GM19240 (cell line): ENCODE results near the gene GNB1L.

Experiments
- DNase-seq: peaks from one replicate; pipeline ENCODE4 v3.0.0; 2011; ENCODE audit warnings: low spot score; ENCODE audit not compliant: insufficient read length

GNB1L gene

DNA sequence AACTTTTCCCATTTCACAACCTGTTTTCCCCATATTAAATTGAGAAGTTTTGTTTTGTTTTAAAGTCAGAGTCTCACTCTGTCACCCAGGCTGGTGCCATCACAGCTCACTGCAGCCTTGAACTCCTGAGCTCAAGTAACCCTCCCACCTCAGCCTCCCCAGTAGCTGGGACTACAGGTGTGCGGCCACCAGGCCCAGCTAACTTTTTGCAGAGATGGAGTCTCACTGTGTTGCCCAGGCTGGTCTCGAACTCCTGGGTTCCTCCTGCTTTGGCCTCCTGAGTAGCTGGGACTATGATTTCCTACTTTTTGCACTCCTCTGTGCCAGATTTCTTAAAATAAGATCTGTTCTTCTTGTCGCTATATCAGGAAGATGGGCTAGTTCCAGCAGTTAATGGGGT, 44.9 kb downstream of the GNB1L start:
- no peak for DNase-seq

DNA sequence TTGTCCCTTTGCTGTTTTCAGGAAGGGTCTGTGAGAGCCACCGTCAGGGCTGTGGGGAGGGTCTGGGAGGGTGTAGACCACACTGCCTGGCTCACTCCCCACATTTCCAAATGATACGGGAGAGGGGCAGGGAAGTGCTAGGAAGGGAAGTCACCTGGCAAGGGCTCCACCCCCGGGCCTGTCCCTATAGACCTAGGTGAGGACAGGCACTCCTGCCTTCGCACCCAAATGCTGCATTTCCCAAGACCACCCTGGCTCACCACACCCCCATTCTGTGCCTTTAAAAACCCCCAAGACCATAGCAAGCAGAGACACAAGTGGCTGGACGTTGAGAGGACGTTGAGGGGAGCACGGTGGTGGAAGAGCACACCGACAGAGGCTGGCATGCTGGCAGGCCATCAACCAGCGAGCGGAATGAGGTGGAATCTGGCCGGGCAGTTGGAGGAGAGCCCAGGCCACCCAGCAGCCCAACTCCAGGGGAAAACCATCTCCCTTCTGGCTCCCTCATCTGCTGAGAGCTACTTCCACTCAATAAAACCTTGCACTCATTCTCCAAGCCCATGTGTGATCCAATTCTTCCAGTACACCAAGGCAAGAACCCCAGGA, 45.7 kb downstream of the GNB1L start:
- DNase-seq = no peak

DNA sequence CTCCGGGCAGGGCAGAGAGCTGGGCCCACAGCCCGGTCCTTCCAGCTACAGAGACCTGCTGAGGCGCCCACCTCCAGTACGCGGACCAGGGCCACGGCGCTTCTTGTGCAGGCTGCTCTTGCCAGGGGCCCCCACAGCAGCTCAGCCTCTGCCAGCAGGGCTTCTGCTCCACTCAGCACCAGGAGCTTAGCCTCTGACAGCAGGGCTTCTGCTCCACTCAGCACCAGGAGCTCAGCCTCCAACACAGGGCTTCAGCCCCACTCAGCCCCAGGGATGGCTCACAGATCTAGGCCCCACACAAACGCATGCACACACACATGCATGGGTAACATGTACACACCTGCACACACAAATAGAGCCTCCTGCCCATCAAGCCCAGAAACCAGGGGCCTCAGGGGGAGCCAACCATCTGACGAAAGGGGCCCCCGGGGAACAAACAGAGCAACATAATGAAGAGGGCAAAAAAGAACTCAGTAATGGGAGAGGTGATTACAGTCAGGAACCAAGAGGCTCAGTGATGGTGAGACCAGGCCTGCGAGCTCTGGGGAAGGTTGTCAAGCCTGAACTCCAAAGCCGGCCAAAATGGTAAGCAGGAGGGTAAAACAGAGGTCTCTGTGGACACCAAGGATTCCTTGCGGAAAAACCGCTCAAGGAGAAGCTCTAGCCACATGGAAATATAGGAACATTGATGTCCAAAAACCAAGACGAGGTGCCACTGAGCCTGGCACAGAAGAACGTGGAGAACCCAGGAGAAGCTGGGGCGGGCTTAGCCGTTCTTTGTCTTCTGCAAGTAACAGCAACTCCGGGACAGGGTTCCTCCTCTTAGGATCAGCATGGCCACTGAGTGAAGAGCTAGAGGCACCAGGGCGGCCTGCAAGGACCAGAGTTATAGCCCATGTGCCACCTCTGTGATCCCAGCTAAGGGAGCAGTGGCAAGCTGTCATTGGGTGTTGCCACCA, 46.5 kb downstream of the GNB1L start:
- no peak for DNase-seq

DNA sequence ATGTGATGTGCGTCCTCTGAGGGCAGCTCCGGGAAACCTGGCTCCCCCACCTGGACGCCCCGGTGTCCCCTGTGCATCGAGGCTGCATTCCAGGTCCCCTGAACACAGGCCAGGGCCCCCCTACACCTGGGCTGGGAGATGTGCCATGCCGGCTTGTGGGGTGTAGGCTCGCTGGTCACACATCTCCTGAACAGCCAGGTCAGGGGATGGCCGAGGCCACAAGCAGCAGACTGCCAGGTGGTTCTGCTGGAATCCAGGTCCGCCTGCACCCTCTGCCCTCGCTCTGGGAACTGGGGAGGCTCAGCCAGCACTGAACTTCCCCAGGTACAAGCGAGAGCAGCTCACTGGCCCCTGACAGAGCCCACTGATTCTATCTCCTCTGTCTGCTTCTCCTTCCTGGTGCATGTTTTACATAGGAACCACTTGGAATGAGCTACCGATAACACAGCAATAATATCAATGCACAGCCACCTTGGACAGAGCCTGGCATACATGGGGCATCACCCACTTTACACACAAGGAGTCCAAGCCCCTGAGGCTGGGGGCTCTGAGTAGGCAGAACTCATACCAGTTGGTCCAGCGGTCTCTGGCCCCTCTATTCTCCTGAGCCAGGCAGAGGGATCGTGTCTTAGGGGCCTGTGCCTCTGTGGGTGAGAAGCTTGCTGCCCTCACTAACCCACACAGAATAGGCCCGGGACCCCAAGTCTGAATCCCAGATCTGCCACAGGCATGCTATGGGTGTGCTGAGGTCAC, 47.3 kb downstream of the GNB1L start:
- DNase-seq = no peak

DNA sequence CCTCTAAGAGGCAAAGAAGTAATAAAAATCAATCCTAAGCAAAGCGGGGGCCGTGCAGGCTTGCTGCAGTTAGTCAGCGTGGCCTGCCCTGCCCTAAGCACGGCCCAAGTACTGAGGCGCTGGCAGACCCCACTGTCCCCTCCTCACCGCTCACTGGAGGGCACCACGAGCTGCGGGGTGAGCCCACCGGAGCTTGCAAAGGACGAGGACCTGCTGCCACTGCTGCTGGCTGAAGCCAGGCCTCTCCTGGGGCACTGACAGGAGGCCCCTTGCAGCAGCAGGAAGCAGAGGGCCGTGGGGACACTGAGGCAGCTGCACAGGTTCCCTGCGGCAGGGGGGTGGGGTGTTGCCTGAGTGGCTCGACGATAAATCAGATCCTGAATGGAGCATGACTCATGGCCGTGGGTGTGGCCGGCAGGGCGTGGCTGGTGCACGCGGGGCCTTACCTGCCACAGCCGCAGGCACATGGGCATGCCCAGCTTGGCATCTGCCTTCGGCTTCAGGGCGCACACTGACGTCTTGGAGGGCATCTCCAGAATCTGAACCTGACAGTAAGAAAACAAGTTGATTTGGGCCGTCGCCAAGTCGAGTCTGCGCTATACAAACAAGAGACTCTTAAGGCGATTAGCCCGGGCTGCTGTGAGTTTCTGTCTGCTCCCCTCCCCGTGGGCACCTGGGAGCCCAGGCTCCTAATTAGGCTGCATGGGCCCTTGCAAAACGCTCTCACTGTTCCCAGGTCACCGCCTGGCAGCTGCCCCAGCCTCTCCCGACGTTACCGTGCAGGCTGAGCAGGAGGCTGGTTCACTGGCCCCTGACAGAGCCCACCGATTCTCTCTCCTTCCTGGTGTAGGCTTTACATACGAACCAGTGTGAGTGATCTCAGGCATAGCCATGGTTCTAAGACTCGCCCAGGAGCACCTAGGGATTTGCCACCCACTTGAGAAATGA, 48.2 kb downstream of the GNB1L start:
- no peak for DNase-seq

DNA sequence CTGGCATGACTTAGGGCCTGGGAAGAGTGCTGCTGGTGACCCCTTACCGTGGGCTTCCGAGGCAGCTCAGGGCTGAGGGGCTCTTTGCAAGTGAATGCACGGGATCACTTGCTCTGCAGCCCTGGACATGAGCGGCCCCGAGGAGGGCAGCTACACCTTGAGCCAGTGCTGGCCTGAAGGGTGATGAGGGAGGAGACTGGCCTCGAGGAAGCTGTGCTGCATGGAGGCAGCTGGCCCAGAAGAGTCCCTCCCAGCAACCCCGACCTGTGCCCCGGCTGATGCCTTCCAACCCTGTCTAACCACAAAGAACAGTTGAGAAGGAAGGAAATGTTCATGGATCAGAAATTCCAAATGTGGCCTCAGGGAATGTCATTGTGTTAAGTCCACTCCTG, 48.9 kb downstream of the GNB1L start:
- DNase-seq = no peak

DNA sequence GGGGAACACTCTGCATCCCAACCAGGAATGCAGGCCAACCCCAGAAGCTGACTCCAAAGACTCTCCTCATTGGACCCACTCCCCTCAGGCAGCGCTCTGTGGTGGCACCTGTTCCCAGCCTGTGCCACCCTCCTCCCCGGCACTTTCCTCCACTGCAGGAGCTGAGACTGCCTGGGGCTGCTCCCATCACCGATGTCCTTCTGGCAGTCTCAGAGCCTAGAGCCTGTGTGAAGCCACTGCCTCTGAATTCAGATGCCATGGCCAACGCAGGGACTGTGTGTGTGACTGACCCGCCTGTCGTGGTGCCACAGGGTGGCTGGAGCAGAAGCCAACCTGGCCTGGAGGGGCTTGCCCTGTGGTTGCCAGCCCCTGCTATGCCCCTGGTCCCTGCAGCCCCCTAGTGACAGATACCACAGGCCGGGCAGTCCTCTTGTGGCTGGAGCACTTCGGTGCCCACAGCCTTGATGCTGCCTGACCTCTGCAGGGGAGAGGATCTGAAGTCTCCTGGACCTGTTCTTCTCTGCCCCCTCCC, 50.9 kb downstream of the GNB1L start:
- no peak for DNase-seq

DNA sequence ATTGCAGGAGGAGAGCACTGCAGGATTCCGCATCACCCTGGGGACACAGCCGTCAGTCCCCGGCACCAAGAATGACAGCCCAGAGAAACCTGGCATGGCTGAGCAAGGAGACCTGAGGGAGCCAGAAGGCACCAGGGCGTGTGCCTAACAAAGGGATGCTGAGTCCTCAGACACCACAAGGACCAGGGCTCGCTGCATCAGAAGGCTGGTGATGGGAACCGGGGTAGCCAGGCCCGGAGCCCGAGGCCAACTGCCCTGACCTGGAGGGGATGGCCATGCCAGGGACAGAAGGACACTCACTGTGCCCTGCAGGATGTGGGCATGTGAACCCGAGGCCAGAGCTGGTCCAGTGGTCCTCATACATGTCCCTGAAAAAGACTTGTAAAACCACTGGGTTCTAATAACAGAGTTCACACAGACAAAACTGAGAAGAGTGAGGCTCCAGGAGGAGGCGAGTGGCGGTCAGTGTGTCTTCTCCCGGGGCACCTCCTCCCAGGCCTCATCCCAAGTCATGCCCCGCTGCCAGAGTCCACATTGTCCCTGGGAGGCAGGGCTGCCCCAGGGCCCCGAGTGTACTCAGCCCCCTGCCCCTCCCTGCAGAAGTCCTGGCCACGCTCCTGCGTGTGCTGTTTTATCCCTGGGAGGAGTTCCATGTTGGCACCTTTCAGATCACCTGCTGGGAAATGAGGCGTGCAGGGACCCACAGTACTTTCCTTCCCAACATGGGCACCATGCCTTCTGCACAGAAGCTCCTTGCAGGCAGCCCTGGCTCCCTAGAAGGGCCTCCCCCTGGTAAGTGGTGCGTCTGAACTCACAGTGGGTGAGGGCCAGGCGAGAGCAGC, 51.6 kb downstream of the GNB1L start:
- DNase-seq = no peak

DNA sequence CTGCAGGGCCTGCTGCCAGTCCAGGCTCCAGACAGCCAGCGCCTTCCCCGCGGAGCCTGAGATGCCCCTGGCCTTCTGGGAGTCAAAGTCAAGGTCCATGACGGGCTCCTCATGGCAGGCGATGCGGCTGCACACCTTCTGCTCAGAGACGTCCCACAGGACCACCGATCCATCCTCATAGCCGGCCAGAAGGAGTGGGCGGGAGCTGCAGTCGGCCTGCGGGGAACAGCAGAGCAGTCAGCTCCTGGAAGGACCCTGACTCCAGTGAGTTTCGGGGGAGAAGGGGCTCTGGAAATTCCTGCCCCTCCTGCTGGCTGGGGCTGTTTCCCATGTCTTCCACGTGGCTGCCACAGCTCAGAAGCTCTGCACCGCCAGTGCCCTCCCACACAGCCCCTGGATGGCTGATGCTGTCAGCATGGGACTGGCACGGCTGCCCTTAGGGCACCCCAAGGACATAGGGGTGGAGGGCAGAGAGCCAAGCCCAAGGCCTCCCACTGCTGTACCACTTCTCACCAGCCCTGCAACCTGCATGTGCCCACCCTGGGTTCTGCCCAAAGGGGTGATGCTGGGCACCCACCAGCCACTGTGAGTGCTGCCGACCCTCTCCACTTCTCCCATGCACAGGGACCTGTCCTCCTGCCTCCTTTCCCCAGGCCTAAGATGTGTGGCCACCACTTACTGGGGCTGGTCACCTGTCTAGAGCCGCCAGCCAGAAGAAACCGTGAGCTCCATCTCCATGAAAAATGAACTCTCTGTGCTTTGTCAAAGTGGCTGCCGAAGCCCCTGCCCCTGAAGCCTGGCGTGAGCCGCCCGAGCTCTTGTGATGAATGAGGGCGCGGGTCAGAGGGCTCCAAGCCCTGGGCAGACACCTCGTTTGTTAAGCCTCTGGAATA, 52.4 kb downstream of the GNB1L start:
- DNase-seq = no peak

DNA sequence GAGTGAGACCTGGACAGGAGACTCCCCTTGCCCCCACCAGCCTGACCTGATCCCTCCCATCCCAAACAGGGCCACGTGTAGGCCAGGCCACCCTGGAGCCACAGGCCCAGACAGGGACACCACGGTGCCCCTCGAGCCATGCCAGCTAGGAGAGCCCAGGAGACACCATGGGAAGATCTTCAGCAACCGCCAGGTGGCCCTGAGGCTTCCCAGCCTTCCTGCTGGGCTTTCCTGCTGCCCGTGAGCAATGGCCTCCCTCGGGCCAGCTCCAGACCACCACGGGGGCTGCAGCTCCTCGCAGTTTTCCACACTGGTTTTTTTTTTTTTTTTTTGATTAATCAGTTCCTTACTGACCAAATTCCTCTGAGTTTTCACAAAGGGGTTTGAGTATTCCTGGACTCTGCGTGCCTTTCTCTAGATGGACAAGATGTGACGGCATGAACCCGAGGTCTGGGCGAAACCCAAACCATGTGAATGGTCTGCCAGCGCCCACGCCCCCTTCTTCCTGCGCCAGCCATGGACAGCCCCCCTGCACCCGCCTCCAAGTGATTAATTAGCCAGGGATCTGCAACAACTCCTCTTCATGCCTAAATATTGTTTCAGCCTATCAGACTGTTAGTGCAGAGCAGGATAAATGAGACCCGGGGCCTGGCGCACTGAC, 53.2 kb downstream of the GNB1L start:
- no peak for DNase-seq

DNA sequence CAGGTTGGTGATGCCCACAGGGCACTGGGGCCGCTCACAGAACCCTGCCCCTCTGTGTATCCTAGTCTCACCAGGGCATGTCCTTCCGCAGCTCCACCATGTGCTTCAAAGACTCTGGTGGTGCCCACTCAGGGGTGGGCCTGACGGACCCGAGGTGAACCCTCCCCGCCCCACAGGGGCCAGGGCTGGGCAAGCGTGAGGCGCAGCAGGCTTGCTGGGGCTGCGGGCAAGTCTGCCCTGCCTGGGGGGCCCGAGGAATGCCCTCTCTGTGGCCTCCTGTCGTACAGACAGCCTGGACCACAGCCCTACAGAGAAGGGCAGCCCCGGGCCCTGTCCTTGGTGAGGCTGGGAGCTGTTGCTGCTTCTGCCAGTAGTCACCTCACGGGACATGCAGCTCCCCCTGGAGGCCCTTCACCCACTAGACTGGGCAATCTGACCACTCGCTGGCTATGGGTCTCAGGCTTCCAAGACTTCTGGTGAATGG, 53.9 kb downstream of the GNB1L start:
- no peak for DNase-seq

DNA sequence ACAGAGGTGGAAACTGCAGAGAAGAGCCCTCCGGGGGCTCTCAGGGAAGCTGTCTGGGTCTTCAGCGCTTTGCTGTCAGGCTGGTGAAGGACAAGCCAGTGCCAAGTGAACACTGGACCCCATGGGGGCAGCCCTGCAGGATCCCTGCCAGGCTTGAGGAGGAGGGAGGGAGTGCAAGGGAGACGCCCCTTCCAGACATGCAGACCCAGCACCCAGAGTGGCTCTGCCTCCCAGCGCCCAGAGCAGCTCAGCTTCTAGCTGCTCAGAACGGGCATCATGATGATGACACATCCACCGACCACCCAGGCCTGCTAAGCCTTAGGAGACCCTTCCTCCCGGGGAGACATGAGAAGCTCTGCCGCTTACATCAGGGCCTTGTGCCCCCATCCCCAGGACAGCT, 54.4 kb downstream of the GNB1L start:
- DNase-seq = no peak

DNA sequence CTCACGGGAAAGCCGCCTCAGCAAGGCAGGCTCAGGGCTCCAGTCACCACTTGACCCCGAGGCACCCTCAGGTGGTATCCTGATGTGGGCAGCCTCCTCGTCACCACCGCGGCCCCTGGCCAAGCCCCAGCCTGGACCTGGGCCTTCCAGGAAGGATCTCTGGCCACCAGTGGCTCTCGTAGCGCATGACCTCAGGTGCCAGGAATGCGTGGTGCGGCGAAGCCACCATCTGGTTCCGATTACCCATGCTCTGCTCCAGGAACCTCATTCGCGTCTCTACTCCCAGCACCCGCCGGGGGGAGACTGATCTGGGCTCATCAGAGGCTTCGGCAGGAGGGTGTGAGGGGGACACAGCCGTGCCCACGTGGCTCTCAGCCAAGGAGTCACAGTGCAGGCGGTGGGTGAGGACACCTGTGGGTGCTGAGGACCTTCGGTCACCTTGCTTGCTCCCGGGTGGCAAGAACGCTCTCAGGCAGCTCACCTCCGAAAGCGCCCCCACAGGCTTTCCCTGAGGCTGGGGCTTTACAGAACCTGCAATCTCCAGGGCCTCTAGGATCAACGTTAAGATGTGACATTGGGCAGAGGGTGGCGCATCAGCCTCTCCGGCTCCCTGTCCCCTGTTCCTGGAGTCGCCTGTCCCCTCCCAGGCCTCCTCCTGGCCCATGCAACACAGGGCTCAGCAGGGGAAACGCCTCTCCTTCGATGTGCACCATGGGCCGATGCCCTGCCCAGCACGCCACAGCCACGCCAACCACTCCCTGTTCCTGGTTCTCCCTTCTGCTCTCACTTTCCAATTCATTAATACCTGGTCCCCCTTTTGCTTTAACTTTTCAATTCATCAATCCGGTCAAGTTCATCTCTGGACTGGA, 55.1 kb downstream of the GNB1L start:
- no peak for DNase-seq

DNA sequence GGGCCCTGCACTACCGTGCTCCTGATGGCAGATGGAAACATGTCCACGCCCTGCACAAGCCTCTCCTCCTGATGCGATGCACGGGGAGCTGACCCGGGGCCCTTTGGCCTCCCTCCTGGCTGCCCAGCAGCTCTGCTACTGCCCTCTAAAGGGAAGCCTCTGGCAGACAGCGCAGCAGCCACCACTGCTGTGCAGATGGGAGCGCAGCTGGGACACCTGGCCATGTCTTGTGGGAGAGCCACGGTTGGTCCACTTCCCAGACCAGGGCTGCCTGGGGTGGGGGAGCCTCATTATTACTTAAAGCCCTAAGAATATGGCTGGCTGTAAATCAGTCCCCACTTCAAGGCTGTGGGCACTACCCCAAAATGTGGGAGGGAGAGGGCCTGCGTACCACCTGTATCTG, 55.8 kb downstream of the GNB1L start:
- DNase-seq = no peak

DNA sequence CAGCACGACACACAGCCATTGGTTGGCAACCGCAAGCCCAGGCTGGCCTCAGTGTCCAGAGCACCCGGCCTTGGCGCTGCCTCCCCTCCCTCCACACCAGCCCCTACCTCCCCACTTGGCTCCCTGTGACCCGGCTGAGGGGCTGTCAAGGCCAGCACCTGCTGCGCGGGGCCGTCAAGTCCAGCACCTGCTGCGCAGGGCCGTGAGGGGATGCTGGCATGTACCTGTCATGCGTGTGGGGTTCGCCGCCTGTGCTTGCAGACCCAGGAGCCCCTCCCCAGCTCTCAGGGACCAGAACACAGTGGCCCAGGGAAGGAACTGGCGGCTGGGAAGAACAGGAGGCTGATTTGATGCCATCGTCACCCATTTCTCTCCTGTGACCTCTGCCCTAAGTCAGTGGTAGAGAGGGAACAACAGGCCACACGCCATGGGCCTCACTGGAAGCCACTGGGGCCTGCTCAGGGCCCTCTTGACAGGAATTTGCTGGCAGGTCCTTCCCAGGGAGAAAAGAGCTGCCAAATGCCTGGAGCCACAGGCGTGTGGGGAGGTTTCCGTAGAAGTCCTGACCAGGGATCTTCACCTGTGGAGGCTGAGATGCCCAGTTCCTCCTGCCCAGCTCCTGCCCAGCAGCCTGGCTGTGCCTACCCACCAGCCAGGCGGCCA, 56.5 kb downstream of the GNB1L start:
- no peak for DNase-seq

DNA sequence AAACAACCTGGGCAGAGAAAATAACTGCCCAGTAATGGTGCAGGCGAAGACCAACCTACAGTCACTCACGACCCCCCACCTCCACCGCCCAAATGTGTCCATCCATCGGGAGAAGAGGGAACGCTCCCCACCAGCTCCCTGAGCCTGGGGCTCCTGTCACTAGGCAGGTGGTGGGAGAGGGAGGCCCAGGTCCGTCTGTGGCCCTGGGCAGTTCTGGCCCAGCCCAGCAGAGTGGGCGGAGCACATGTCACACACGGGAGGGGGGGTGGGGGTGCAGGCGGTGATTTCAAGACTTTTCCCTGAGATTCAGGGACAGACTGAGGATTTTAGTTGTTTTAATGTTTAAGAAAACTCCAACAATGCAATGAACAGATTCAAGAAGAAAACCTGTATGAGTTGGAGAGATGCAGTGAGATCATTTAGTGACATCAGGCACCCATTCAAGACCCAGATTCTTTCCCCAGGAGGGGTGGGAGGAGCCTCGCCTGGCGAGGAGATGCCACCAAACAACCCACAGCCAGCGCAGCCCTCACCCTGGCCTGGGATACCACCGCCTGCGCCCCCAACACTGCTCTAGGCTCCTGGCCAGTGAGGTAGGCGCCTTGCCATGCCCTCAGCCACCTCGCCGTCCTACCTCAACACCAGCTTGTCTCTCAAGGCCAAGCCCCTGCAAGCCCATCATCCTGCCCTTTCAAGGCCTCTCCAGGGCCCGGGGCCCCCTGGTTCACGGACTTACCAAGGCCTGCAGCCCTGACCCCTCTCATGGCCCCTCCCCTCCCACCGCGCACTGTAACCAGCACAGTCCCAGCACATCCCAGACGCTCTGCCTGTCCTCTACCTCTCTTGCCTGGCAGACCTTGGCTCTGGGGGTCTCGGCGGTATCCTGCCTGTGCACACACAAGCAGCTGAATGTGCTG, 57.3 kb downstream of the GNB1L start:
- no peak for DNase-seq
